ENCODE results near the gene IL19.
"Not testable (repeated sequence)": the region's sequence is repeated elsewhere in the genome, so short reads cannot be mapped to it uniquely, and the experiment has no call there.

Gene IL19

GRCh38 chr1:206834711-206835110 is 64.1 kb downstream of the IL19 start:
- peak; percentile 62 for DNase-seq

- no peak for DNase-seq
Observed at GRCh38 chr1:206835186-206835585, 64.6 kb downstream of the IL19 start.

- no peak for DNase-seq
Observed at GRCh38 chr1:206836111-206836510, 65.5 kb downstream of the IL19 start.

GRCh38 chr1:206839006-206839560 is 68.5 kb downstream of the IL19 start:
- DNase-seq = no peak

- DNase-seq = no peak
Observed at GRCh38 chr1:206839857-206840256, 69.3 kb downstream of the IL19 start.

GRCh38 chr1:206841609-206842323 is 71.2 kb downstream of the IL19 start:
- DNase-seq = no peak

- no peak for DNase-seq
Observed at GRCh38 chr1:206842854-206843253, 72.3 kb downstream of the IL19 start.

- no peak for DNase-seq
Observed at GRCh38 chr1:206843626-206844025, 73.1 kb downstream of the IL19 start.

- DNase-seq = no peak
Observed at GRCh38 chr1:206846487-206846886, 75.9 kb downstream of the IL19 start.

GRCh38 chr1:206847337-206847834 is 76.8 kb downstream of the IL19 start:
- DNase-seq = no peak

GRCh38 chr1:206847946-206848345 is 77.4 kb downstream of the IL19 start:
- no peak for DNase-seq

- DNase-seq = no peak
Observed at GRCh38 chr1:206850401-206850800, 79.8 kb downstream of the IL19 start.

GRCh38 chr1:206851341-206852010 is 80.9 kb downstream of the IL19 start:
- DNase-seq = no peak

- not testable (repeated sequence) for DNase-seq
Observed at GRCh38 chr1:206852662-206853061, 82.1 kb downstream of the IL19 start.

GRCh38 chr1:206853696-206854095 is 83.1 kb downstream of the IL19 start:
- not testable (repeated sequence) for DNase-seq

GRCh38 chr1:206854401-206855129 is 84.0 kb downstream of the IL19 start:
- DNase-seq = no peak

GRCh38 chr1:206855859-206856258 is 85.3 kb downstream of the IL19 start:
- DNase-seq = no peak

GRCh38 chr1:206856674-206857464 is 86.3 kb downstream of the IL19 start:
- DNase-seq = no peak

GRCh38 chr1:206859082-206859521 is 88.5 kb downstream of the IL19 start:
- DNase-seq = peak; percentile 19

- no peak for DNase-seq
Observed at GRCh38 chr1:206860165-206860564, 89.6 kb downstream of the IL19 start.

GRCh38 chr1:206863266-206863665 is 92.7 kb downstream of the IL19 start:
- DNase-seq = no peak

GRCh38 chr1:206864939-206865671 is 94.5 kb downstream of the IL19 start, which contains the start of gene IL20:
IL20 (plus strand) TSS chr1:206865623; CDS start chr1:206865853, 230 bp downstream.
- peak; percentile 77 for DNase-seq

Measured in CD4-positive, alpha-beta T cell treated with Interleukin-15 for 1 hour (primary cell).